PFSK-1 (cell line): ENCODE data around the gene TRMT61A.

Experiments
- POLR2AphosphoS5 ChIP-seq: IDR thresholded peaks from 2 replicates; pipeline ENCODE4 v1.6.1; 2012; ENCODE audit warnings: low read depth, mild to moderate bottlenecking, control low read depth, low read length, moderate library complexity
- REST ChIP-seq, 2 experiments: IDR thresholded peaks; 2 replicates each; pipeline versions ENCODE4 v1.6.1 to v1.8.0; 2011 to 2012; ENCODE audit warnings: low read depth in 2 of 2, low read length in 2 of 2, control low read depth in 1 of 2, inconsistent platforms in 1 of 2, mild to moderate bottlenecking in 1 of 2, moderate library complexity in 1 of 2; ENCODE audit not compliant: insufficient read depth in 1 of 2
- SIN3A ChIP-seq: IDR thresholded peaks from 2 replicates; pipeline ENCODE4 v1.6.1; 2012; ENCODE audit warnings: mild to moderate bottlenecking, low read length, moderate library complexity, borderline replicate concordance; ENCODE audit not compliant: insufficient read depth
- TAF1 ChIP-seq: IDR thresholded peaks from 2 replicates; pipeline ENCODE4 v1.6.1; 2012; ENCODE audit warnings: low read length, control low read depth, borderline replicate concordance; ENCODE audit not compliant: insufficient read depth

GRCh38 chr14:103519043-103519836 lies 9.8 kb upstream of the TRMT61A start:
- TF ChIP-seq POLR2AphosphoS5 (no peak), REST (IDR thresholded peaks at IDR 0.05; ENCODE audit: insufficient read depth in 1 of 2, low read depth in 2 of 2, low read length in 2 of 2) (no peak), TAF1 (no peak), SIN3A (no peak)
